Coronary artery (tissue), 2 donors: ENCODE measurements around the gene RBFOX2.

ENCODE experiments used
- DNase-seq: peaks from one replicate; pipeline ENCODE4 v3.0.0-alpha.2; 2017; ENCODE audit warnings: low spot score
- H3K27ac ChIP-seq, 2 donors: fragments of 200-600 bp; sonication (generic); one replicate each; pipeline ENCODE4 v1.5.1; 2016 to 2019
- H3K4me3 ChIP-seq: fragments of 200-600 bp; sonication (generic); 2 replicates; pipeline ENCODE4 v1.5.1; 2016; ENCODE audit warnings: mild to moderate bottlenecking, moderate library complexity
- CTCF ChIP-seq: fragments of 200-600 bp; sonication (generic); IDR thresholded peaks from one replicate; pipeline ENCODE4 v1.5.1; 2019; ENCODE audit warnings: antibody characterized with exemption

Gene RBFOX2

DNA sequence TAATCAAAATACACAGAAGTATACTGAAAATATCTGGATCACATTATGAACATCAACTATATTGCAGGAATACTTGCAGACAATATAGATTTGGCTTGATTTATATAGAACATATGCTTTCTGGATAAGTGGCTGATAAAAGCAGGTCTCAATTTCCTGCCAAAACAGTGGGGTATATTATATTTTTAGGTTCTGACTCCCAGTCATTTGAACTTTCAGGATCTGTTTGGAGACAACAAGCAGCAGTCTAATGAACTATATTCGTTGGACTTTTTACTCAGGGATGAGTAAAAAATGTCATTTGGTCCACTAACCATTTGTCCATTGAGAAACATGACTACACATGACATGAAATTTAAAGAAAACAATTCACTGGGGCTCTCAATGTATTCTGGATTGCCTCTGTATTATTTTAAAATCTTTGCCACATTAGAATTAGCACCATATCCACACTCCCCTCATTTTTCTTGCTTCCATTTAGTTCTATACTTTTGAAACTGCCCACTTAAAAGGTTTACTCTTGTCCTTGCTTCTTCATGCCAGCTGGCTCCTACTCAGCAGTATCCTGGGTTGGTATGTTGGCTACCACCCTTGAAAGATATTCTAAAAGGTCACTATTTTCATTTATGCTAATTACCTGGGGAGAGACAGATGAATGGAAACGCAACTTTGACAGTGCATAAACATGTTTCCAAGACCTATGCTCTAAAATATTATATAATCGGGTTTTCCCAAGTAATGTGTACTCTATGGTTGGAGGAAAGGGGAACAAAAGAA is 157.9 kb downstream of the RBFOX2 start:
- TF ChIP-seq CTCF = no peak
- Histone ChIP-seq H3K27ac (peak overlapping the region in 1 of 2 donors; percentile 20), H3K4me3 (no peak overlapping the region)
- DNase-seq = no peak

DNA sequence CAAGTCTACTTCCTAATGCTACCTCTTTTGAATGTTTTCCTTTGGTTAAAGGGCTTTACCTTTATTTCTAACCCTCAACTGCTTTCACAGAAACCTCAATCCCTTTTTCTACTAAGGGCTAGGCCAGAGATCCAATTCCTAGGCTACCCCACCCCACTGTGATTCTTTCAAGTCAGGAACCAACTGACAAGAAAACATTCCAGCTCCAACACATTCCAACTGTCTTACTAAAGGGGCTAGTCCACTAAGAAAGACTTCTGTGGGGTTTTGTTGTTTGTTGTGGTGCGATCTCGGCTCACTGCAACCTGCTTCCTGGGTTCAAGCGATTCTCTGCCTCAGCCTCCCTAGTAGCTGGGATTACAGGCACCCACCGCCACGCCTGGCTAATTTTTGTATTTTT is 159.7 kb downstream of the RBFOX2 start:
- peak overlapping the region in 1 of 2 donors; percentile 49 for H3K27ac ChIP-seq
- H3K4me3 ChIP-seq = no peak overlapping the region
- TF ChIP-seq CTCF = no peak
- DNase-seq = no peak

DNA sequence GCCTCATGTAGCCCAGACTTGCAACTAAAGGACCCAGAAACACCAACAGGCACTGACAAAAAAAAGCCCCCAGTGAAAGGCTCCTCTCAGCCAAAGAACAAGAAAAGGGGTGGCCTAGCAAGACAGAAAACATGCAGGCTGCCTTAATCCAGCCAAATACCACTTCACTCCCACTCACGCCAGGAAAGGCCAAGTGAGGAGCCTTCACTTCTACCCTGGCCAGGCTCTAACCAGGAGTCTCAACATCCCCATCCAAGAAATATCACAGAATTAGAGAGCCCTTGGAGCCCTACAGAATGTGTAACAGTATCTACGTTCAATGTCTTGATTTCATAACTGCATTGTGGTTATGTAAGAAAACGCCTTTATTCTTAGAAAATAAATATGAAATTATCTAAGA is 162.0 kb downstream of the RBFOX2 start:
- TF ChIP-seq CTCF = no peak
- Histone ChIP-seq H3K4me3 (no peak overlapping the region), H3K27ac (peak overlapping the region in 1 of 2 donors; percentile 5)
- no peak for DNase-seq

DNA sequence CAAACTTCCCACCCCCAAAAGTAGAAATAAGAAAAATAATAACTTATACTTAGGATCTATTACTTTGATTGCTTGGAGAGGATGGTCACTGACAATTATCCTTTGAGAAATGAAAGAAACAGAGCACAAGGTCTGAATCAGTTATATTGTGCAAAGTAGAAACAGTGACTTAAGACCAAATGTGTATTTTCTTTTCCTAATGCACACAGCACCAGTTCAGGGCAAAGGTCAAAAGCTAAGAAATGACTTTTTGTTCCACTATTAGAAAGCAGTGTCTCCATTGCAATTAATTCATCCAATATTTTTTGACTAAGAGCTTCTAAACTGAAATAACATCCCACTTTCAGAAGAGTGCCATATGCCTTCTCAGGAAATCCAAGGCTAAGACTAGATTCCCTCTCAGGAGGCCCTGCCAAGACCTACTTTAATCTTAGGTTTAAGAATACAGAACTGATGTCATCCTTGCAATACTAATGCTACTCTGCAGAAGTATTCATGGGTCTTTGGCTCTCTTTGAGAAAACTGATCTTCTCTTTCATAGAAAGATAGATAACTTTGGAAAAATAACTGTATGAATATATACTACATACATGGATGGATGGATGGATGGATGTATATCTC is 164.0 kb downstream of the RBFOX2 start:
- DNase-seq = no peak
- H3K4me3 ChIP-seq = no peak overlapping the region
- no peak overlapping the region for H3K27ac ChIP-seq
- TF ChIP-seq CTCF = no peak

DNA sequence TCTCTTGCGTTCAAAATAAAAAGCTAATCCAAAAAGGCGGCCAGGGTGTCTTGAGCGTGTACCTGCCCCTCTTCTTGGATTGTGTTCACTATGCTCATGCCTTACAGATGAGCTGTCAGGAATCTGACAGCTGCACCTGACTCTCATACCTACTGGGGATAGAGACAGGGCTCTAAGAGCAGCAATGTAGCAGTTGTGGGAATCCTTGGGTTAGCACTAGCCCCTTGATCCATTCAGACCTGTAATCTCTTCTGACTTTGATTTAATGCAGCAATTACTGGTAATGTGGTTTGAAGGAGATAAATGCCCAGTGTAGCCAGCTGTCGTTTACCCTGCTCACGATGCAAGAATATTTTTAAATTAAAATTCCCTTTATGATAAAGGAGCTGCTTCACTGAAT is 165.2 kb downstream of the RBFOX2 start:
- Histone ChIP-seq H3K4me3 (no peak overlapping the region), H3K27ac (no peak overlapping the region)
- no peak for TF ChIP-seq CTCF

DNA sequence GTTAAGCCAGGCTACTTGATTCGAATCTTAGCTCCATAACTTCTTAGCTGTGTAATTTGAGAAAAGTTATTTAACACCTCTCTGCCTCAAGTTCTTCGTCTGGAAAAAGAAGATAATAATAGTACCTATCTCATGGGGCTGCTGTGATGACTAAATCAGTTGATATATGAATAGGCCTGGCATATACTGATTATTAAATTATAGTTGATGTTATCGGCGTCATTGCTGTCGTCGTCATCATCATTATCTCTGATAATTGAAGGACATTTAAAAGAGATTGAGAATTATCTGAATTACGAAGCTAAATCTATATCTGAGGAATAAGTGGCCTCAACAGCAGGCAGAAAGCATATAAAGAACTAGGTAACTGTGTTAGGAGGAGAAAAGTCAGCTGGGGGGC is 165.9 kb downstream of the RBFOX2 start:
- H3K4me3 ChIP-seq = no peak overlapping the region
- DNase-seq = no peak
- no peak overlapping the region for H3K27ac ChIP-seq
- no peak for TF ChIP-seq CTCF

More for the DNA sequence above, 165.2 kb downstream of the RBFOX2 start:
- DNase-seq = no peak

- no peak overlapping the region for H3K27ac ChIP-seq
- no peak overlapping the region for H3K4me3 ChIP-seq
- TF ChIP-seq CTCF = no peak
- no peak for DNase-seq
Observed at GRCh38 chr22:35861451-35861850, 167.2 kb downstream of the RBFOX2 start.
